ENCODE measurements around the gene METTL24. TPM values are rescaled to one million over a fixed set of nuclear protein-coding genes. Genes with fewer than 3 reads are reported as not detected.

Gene METTL24
- total and polyA plus RNA-seq, 10 of the 15 experiments (the other 5 are each of a cell fraction or from before 2014, with no cell fraction given) = 0.20 TPM; not detected in 9

GRCh38 chr6:110351986-110352385, 6.2 kb downstream of the METTL24 start:
- H3K79me2 ChIP-seq (ENCODE audit: control insufficient read depth, insufficient read depth, low read length) = no peaks in the 10 kb centered on the region
- intact Hi-C loops (cut with micrococcal nuclease; ENCODE audit: unreplicated experiment) (no loop called here), in situ Hi-C loops (cut with MboI) (no loop called here)
- ATAC-seq (no peak), FAIRE-seq (no peak), DNase-seq (ENCODE audit: low read depth, low spot score) (no peak)
- no peak overlapping the region for H2AFZ ChIP-seq (ENCODE audit: control insufficient read depth, low read depth, low read length)
- H3K9ac ChIP-seq (ENCODE audit: control insufficient read depth, insufficient read depth, low read length) = no peak overlapping the region
- no peak overlapping the region for H3K4me2 ChIP-seq (ENCODE audit: control insufficient read depth, insufficient read depth)
- no peaks in the 10 kb centered on the region for H4K20me1 ChIP-seq (ENCODE audit: control insufficient read depth, insufficient read depth)
- 42% methylated on average over 4 of the region's 4 CpGs for WGBS (ENCODE audit: insufficient coverage, insufficient replicate concordance, low lambda C conversion rate, missing lambda C conversion rate)
- SMC1A ChIA-PET (ENCODE audit: uncharacterized antibody, unreplicated experiment) = interaction anchor here (0.6 kb wide), 1 partner anchor 24 kb away, joined by 3 read pairs; no protein-coding TSS in a partner anchor
- no TSS peak for BruUV-seq (replicated peaks)
- no peaks in the 10 kb centered on the region for H3K4me1 ChIP-seq (ENCODE audit: control insufficient read depth, insufficient read depth, low read length)
- TF ChIP-seq NKRF (conservative IDR thresholded peaks at IDR 0.05) (no peak), SREBF2 (IDR thresholded peaks at IDR 0.05; ENCODE audit: low read length) (no peak)
- RAD21 ChIA-PET (ENCODE audit: unreplicated experiment) = no interaction called here
- no peak overlapping the region for H3K27ac ChIP-seq (ENCODE audit: control insufficient read depth, insufficient read depth)
- H3K36me3 ChIP-seq (ENCODE audit: control insufficient read depth in 2 of 2, insufficient read depth in 2 of 2, low read length in 1 of 2) = no peaks in the 10 kb centered on the region
- no peak overlapping the region for H3K4me3 ChIP-seq
- peaks cover 2 to 4% of the 10 kb centered on the region in 2 experiments; a peak in 1 of 4 replicates for H3K27me3 ChIP-seq (replicated peaks in 1 of 2; ENCODE audit: control insufficient read depth in 2 of 2, insufficient read depth in 2 of 2, low read length in 1 of 2)
- CTCF ChIA-PET = interaction anchor here (0.6 kb wide), 1 partner anchor 31 kb away, joined by 4 read pairs; no protein-coding TSS in a partner anchor
- H3K9me3 ChIP-seq (replicated peaks; ENCODE audit: control insufficient read depth, insufficient read depth, low read length) = no peaks in the 10 kb centered on the region
- POLR2A ChIA-PET = no interaction called here

GRCh38 chr6:110351546-110351945, 6.6 kb downstream of the METTL24 start:
- WGBS (ENCODE audit: insufficient coverage, insufficient replicate concordance, low lambda C conversion rate, missing lambda C conversion rate) = 70% methylated on average over 3 of the region's 3 CpGs
- no peak for TF ChIP-seq IKZF2 (IDR thresholded peaks at IDR 0.05)
- TF ChIP-seq CUX1 (IDR thresholded peaks at IDR 0.05; ENCODE audit: insufficient replicate concordance, low read depth, low read length) = no peak
- no peak for TF ChIP-seq GATAD2B (conservative IDR thresholded peaks at IDR 0.05; ENCODE audit: low read depth)
- TF ChIP-seq CREM (IDR thresholded peaks at IDR 0.05; ENCODE audit: low read depth) = no peak
- no peak for TF ChIP-seq POLR2A (IDR thresholded peaks at IDR 0.05; ENCODE audit: low read depth, low read length)
- no peak for TF ChIP-seq EGR1 (IDR thresholded peaks at IDR 0.05; ENCODE audit: borderline replicate concordance in 1 of 2, low read depth in 2 of 2, low read length in 2 of 2)

More at GRCh38 chr6:110351546-110351945, 6.6 kb downstream of the METTL24 start:
- ChIA-PET RAD21 (ENCODE audit: unreplicated experiment) (no interaction called here), SMC1A (ENCODE audit: uncharacterized antibody, unreplicated experiment) (interaction anchor here (0.6 kb wide), 1 partner anchor 23 kb away, joined by 3 read pairs; no protein-coding TSS in a partner anchor), POLR2A (no interaction called here), CTCF (no interaction called here)
- H3K4me3 ChIP-seq = no peak overlapping the region
- H4K20me1 ChIP-seq (ENCODE audit: control insufficient read depth, insufficient read depth) = no peaks in the 10 kb centered on the region
- ATAC-seq = no peak
- in situ Hi-C loops (cut with MboI) = no loop called here
- intact Hi-C loops (cut with micrococcal nuclease; ENCODE audit: unreplicated experiment) = no loop called here
- H2AFZ ChIP-seq (ENCODE audit: control insufficient read depth, low read depth, low read length) = no peak overlapping the region
- no peak for FAIRE-seq
- no TSS peak for BruUV-seq (replicated peaks)
- DNase-seq (ENCODE audit: low read depth, low spot score) = no peak
- no peak overlapping the region for H3K9ac ChIP-seq (ENCODE audit: control insufficient read depth, insufficient read depth, low read length)
- H3K79me2 ChIP-seq (ENCODE audit: control insufficient read depth, insufficient read depth, low read length) = no peaks in the 10 kb centered on the region
- no peaks in the 10 kb centered on the region for H3K9me3 ChIP-seq (replicated peaks; ENCODE audit: control insufficient read depth, insufficient read depth, low read length)
- H3K4me1 ChIP-seq (ENCODE audit: control insufficient read depth, insufficient read depth, low read length) = no peaks in the 10 kb centered on the region
- H3K4me2 ChIP-seq (ENCODE audit: control insufficient read depth, insufficient read depth) = no peak overlapping the region
- H3K36me3 ChIP-seq (ENCODE audit: control insufficient read depth in 2 of 2, insufficient read depth in 2 of 2, low read length in 1 of 2) = no peaks in the 10 kb centered on the region
- H3K27me3 ChIP-seq (replicated peaks in 1 of 2; ENCODE audit: control insufficient read depth in 2 of 2, insufficient read depth in 2 of 2, low read length in 1 of 2) = no peaks in the 10 kb centered on the region; a peak in 1 of 4 replicates
- no peak overlapping the region for H3K27ac ChIP-seq (ENCODE audit: control insufficient read depth, insufficient read depth)

Measured in GM12878 (cell line).